GM23248 (cell line): ENCODE data around the gene AFAP1.

Source experiments
- EZH2 ChIP-seq: fragments of 200-600 bp; sonication (generic); IDR thresholded peaks from 2 replicates; pipeline ENCODE4 v1.6.1; 2018; ENCODE audit warnings: antibody characterized with exemption, mild to moderate bottlenecking; ENCODE audit not compliant: insufficient read depth, poor library complexity, severe bottlenecking
- EZH2phosphoT487 ChIP-seq: fragments of 200-600 bp; sonication (generic); IDR thresholded peaks from 2 replicates; pipeline ENCODE4 v1.6.1; 2018; ENCODE audit warnings: antibody characterized with exemption, moderate library complexity, mild to moderate bottlenecking, low read depth; ENCODE audit not compliant: insufficient read depth

- no peak for TF ChIP-seq EZH2phosphoT487
- TF ChIP-seq EZH2, result no peak
These were observed 140.4 kb downstream of the AFAP1 start for GRCh38 chr4:7799306-7799705.
